ENCODE measurements around the gene ERG28.

The ERG28 gene

GRCh38 chr14:75658957-75659356, 1.7 kb downstream of the ERG28 start:
- H3K4me3 ChIP-seq (ENCODE audit: low read depth, low read length) = no peak overlapping the region
- no peak for DNase-seq (ENCODE audit: low read depth)
- TF ChIP-seq MAX (IDR thresholded peaks at IDR 0.05; ENCODE audit: low read depth, low read length) = no peak
- no peak for TF ChIP-seq CTCF (IDR thresholded peaks at IDR 0.05; ENCODE audit: low read depth, low read length)
- TF ChIP-seq POLR2A (IDR thresholded peaks at IDR 0.05; ENCODE audit: extremely low read depth, insufficient read length) = no peak
- TF ChIP-seq MYC (IDR thresholded peaks at IDR 0.05; ENCODE audit: low read depth, low read length) = no peak

GRCh38 chr14:75657331-75657730, 3.3 kb downstream of the ERG28 start:
- DNase-seq (ENCODE audit: low read depth) = no peak
- no peak overlapping the region for H3K4me3 ChIP-seq (ENCODE audit: low read depth, low read length)
- TF ChIP-seq POLR2A (IDR thresholded peaks at IDR 0.05; ENCODE audit: extremely low read depth, insufficient read length) (no peak), MAX (IDR thresholded peaks at IDR 0.05; ENCODE audit: low read depth, low read length) (no peak), MYC (IDR thresholded peaks at IDR 0.05; ENCODE audit: low read depth, low read length) (no peak), CTCF (IDR thresholded peaks at IDR 0.05; ENCODE audit: low read depth, low read length) (no peak)

- DNase-seq (ENCODE audit: low read depth) = no peak
- TF ChIP-seq MAX (IDR thresholded peaks at IDR 0.05; ENCODE audit: low read depth, low read length) (no peak), POLR2A (IDR thresholded peaks at IDR 0.05; ENCODE audit: extremely low read depth, insufficient read length) (no peak), MYC (IDR thresholded peaks at IDR 0.05; ENCODE audit: low read depth, low read length) (no peak), CTCF (IDR thresholded peaks at IDR 0.05; ENCODE audit: low read depth, low read length) (no peak)
- H3K4me3 ChIP-seq (ENCODE audit: low read depth, low read length) = no peak overlapping the region
Observed at GRCh38 chr14:75655235-75655634, 5.4 kb downstream of the ERG28 start.

- TF ChIP-seq CTCF (IDR thresholded peaks at IDR 0.05; ENCODE audit: low read depth, low read length) (peak; percentile 95), POLR2A (IDR thresholded peaks at IDR 0.05; ENCODE audit: extremely low read depth, insufficient read length) (no peak)
- peak; percentile 72 for DNase-seq (ENCODE audit: low read depth)
- H3K4me3 ChIP-seq (ENCODE audit: low read depth, low read length) = no peak overlapping the region
Observed at GRCh38 chr14:75654127-75654732, 6.4 kb downstream of the ERG28 start.

GRCh38 chr14:75653563-75653962, 7.1 kb downstream of the ERG28 start:
- no peak overlapping the region for H3K4me3 ChIP-seq (ENCODE audit: low read depth, low read length)
- DNase-seq (ENCODE audit: low read depth) = no peak
- TF ChIP-seq MAX (IDR thresholded peaks at IDR 0.05; ENCODE audit: low read depth, low read length) (no peak), POLR2A (IDR thresholded peaks at IDR 0.05; ENCODE audit: extremely low read depth, insufficient read length) (no peak), MYC (IDR thresholded peaks at IDR 0.05; ENCODE audit: low read depth, low read length) (no peak), CTCF (IDR thresholded peaks at IDR 0.05; ENCODE audit: low read depth, low read length) (no peak)

All from NB4 (cell line).